ENCODE measurements around the gene EYS.
"Not testable (repeated sequence)": the region's sequence is repeated elsewhere in the genome, so short reads cannot be mapped to it uniquely, and the experiment has no call there.

EYS gene

DNA sequence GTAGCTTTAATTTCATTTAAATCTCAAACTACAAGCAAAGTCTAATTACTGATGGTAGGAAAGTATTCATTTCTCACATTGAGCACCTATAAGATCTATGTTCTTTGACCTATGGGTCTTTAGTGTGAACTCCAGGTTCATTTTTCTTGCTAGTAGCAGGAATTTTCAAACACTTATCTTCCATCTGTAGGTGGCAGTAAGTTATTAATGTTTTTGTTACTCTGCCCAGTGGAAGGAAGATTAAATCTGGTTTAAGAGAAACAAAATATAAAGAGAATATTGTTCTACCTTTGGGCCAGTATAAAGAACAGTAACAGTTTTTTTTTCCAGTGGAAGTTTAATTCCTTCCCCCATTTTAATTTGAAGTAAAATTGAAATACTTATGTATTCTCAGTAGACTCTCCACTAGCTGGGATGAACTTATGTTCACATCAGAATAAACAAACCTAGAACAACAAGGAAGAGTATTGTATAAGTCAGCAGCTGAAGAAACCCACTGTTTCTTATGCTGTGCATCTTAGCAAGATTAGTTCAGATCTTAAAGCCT is 1743.2 kb downstream of the EYS start:
- Histone ChIP-seq H3K9ac (ENCODE audit: low read length) (no peak overlapping the region), H3K27me3 (ENCODE audit: control insufficient read depth, insufficient read depth, low read length) (no peaks in the 10 kb centered on the region), H3K27ac (ENCODE audit: low read depth, low read length) (peak overlapping the region; percentile 66), H3K36me3 (ENCODE audit: control insufficient read depth, insufficient read depth, low read length) (no peaks in the 10 kb centered on the region), H3K4me3 (ENCODE audit: low read depth, low read length) (0 out of 2 replicates have a peak overlapping the region, but pooled peaks have one; percentile 22), H3K9me3 (ENCODE audit: control insufficient read depth, insufficient read depth, low read depth, low read length) (peaks cover 13% of the 10 kb centered on the region), H3K4me1 (ENCODE audit: control insufficient read depth, insufficient read depth, low read length) (peaks cover 20% of the 10 kb centered on the region)

GRCh38 chr6:63953336-63954021 is 1753.5 kb downstream of the EYS start:
- not testable (repeated sequence) for H3K9ac ChIP-seq (ENCODE audit: low read length); H3K4me3 ChIP-seq (ENCODE audit: low read depth, low read length); H3K27me3 ChIP-seq (ENCODE audit: control insufficient read depth, insufficient read depth, low read length); H3K4me1 ChIP-seq (ENCODE audit: control insufficient read depth, insufficient read depth, low read length); H3K36me3 ChIP-seq (ENCODE audit: control insufficient read depth, insufficient read depth, low read length); H3K27ac ChIP-seq (ENCODE audit: low read depth, low read length)
- H3K9me3 ChIP-seq (ENCODE audit: control insufficient read depth, insufficient read depth, low read depth, low read length), result peaks cover 23% of the 10 kb centered on the region; the same call in 1 of the 2 replicates

DNA sequence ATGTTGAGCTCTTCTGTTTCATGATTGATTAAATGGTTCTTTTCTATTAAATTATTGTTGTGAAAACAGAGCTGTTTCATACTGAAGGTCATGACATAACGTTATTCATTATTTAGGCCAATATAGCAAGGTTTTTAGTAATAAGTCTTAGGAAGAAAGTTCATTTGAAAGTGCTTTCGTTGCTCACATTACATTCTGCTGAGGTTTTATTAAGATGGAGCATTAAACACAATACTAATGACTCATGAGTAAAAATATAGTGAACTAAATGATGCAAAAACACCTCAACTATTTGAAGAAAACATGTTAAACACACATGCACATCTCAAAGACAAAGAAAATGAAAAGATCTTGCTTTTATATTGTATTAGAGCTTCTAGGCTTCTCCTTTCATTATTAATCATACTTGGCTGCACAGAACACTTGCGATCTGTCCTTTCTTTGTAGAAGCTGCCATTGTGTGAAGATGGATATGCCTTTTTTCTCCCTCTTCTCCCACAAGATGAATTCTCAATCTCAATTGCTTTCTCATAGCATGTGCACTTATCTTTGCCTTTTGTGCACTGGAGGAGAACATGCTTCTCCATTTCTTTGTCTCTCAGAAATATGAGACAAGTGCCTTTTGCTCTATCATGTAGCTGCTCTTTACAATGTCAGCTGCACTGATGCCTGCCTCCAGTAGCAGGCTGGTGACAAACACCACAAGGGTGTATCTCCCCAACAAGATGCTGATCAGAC is 1759.1 kb downstream of the EYS start:
- no peak overlapping the region for H3K4me3 ChIP-seq (ENCODE audit: low read depth, low read length)
- no peak overlapping the region for H3K9ac ChIP-seq (ENCODE audit: low read length)
- peaks cover 4% of the 10 kb centered on the region; the same call in 1 of the 2 replicates for H3K9me3 ChIP-seq (ENCODE audit: control insufficient read depth, insufficient read depth, low read depth, low read length)
- H3K27ac ChIP-seq (ENCODE audit: low read depth, low read length), result no peak overlapping the region
- H3K27me3 ChIP-seq (ENCODE audit: control insufficient read depth, insufficient read depth, low read length), result no peaks in the 10 kb centered on the region
- H3K36me3 ChIP-seq (ENCODE audit: control insufficient read depth, insufficient read depth, low read length), result no peaks in the 10 kb centered on the region
- peaks cover 10% of the 10 kb centered on the region; the same call in 1 of the 2 replicates for H3K4me1 ChIP-seq (ENCODE audit: control insufficient read depth, insufficient read depth, low read length)

- H3K27ac ChIP-seq (ENCODE audit: low read depth, low read length), result no peak overlapping the region
- no peaks in the 10 kb centered on the region for H3K27me3 ChIP-seq (ENCODE audit: control insufficient read depth, insufficient read depth, low read length)
These were observed 1761.0 kb downstream of the EYS start for GRCh38 chr6:63945987-63946386.

DNA sequence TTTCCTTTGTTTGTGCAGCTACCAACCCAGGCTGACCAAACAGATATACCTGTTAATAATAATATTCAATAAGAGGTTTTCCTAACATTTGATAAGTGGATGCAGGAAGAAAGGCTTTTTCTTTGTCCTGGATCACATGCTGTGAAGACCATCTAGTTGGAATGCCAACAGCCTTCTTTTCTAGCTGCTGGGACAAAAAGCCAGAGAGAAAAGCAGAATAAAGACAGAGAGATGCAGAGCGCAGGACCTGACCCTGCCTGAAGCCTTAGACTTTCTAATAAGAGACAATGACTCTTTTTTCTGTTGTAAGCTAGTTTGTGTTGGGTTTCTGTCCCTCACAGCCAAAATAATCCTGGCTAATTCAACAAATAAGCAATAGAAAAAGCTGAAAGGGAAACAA is 1763.2 kb downstream of the EYS start:
- Histone ChIP-seq H3K36me3 (ENCODE audit: control insufficient read depth, insufficient read depth, low read length) (no peaks in the 10 kb centered on the region), H3K9ac (ENCODE audit: low read length) (no peak overlapping the region), H3K27ac (ENCODE audit: low read depth, low read length) (no peak overlapping the region), H3K4me3 (ENCODE audit: low read depth, low read length) (no peak overlapping the region), H3K27me3 (ENCODE audit: control insufficient read depth, insufficient read depth, low read length) (no peaks in the 10 kb centered on the region), H3K9me3 (ENCODE audit: control insufficient read depth, insufficient read depth, low read depth, low read length) (no peaks in the 10 kb centered on the region; the same call in 1 of the 2 replicates), H3K4me1 (ENCODE audit: control insufficient read depth, insufficient read depth, low read length) (peaks cover 10% of the 10 kb centered on the region; the same call in 1 of the 2 replicates)

More at GRCh38 chr6:63945987-63946386, 1761.0 kb downstream of the EYS start:
- Histone ChIP-seq H3K4me3 (ENCODE audit: low read depth, low read length) (no peak overlapping the region), H3K36me3 (ENCODE audit: control insufficient read depth, insufficient read depth, low read length) (no peaks in the 10 kb centered on the region), H3K9me3 (ENCODE audit: control insufficient read depth, insufficient read depth, low read depth, low read length) (no peaks in the 10 kb centered on the region; the same call in 1 of the 2 replicates), H3K4me1 (ENCODE audit: control insufficient read depth, insufficient read depth, low read length) (peaks cover 10% of the 10 kb centered on the region; the same call in 1 of the 2 replicates), H3K9ac (ENCODE audit: low read length) (no peak overlapping the region)

GRCh38 chr6:63941747-63942470 is 1765.1 kb downstream of the EYS start:
- Histone ChIP-seq H3K9me3 (ENCODE audit: control insufficient read depth, insufficient read depth, low read depth, low read length) (no peaks in the 10 kb centered on the region; the same call in 1 of the 2 replicates), H3K36me3 (ENCODE audit: control insufficient read depth, insufficient read depth, low read length) (no peaks in the 10 kb centered on the region), H3K27me3 (ENCODE audit: control insufficient read depth, insufficient read depth, low read length) (no peaks in the 10 kb centered on the region), H3K4me1 (ENCODE audit: control insufficient read depth, insufficient read depth, low read length) (peaks cover 10% of the 10 kb centered on the region; the same call in 1 of the 2 replicates), H3K27ac (ENCODE audit: low read depth, low read length) (no peak overlapping the region), H3K4me3 (ENCODE audit: low read depth, low read length) (no peak overlapping the region), H3K9ac (ENCODE audit: low read length) (no peak overlapping the region)

DNA sequence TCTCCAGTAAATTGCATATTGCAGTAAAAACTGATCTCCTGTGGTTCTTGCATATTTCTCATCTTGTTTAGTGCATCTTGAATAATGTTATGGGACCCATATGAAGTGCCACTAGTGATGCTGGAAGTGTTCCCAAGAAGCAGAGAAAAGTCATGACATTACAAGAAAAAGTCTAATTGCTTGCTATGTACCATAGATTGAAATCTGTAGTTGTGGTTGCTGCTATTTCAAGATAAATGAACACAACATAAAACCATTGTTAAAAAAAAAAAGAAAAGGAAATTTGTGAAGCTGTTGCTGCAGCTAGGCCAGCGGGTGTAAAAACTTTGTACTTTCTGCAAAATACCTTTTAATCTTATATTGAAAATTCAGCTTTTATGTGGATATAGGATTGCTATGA is 1767.0 kb downstream of the EYS start:
- no peaks in the 10 kb centered on the region; the same call in 1 of the 2 replicates for H3K9me3 ChIP-seq (ENCODE audit: control insufficient read depth, insufficient read depth, low read depth, low read length)
- no peak overlapping the region for H3K4me3 ChIP-seq (ENCODE audit: low read depth, low read length)
- no peak overlapping the region for H3K9ac ChIP-seq (ENCODE audit: low read length)
- no peaks in the 10 kb centered on the region for H3K27me3 ChIP-seq (ENCODE audit: control insufficient read depth, insufficient read depth, low read length)
- peaks cover 10% of the 10 kb centered on the region; the same call in 1 of the 2 replicates for H3K4me1 ChIP-seq (ENCODE audit: control insufficient read depth, insufficient read depth, low read length)
- no peaks in the 10 kb centered on the region for H3K36me3 ChIP-seq (ENCODE audit: control insufficient read depth, insufficient read depth, low read length)
- no peak overlapping the region for H3K27ac ChIP-seq (ENCODE audit: low read depth, low read length)

DNA sequence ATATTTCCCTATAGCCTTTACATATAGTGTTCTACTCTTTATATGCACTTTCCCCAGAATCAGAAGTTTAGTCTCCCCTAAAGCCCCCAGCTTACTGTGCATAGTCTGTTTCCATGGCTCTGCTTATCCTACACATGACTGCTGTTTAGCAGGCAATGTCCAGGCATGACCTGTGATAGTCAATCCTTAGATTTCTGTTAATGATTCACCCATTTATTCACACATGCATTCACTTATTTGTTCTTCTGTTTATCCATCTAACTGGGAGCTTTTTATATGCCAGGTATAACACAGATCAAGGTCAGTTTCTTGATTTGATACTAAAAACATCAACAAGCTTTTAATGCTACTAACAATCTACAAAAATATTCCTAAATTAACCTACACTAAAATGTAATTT is 1770.6 kb downstream of the EYS start:
- no peaks in the 10 kb centered on the region for H3K4me1 ChIP-seq (ENCODE audit: control insufficient read depth, insufficient read depth, low read length)
- no peaks in the 10 kb centered on the region for H3K27me3 ChIP-seq (ENCODE audit: control insufficient read depth, insufficient read depth, low read length)
- no peaks in the 10 kb centered on the region for H3K9me3 ChIP-seq (ENCODE audit: control insufficient read depth, insufficient read depth, low read depth, low read length)
- H3K4me3 ChIP-seq (ENCODE audit: low read depth, low read length), result no peak overlapping the region
- no peaks in the 10 kb centered on the region for H3K36me3 ChIP-seq (ENCODE audit: control insufficient read depth, insufficient read depth, low read length)
- no peak overlapping the region for H3K27ac ChIP-seq (ENCODE audit: low read depth, low read length)
- no peak overlapping the region for H3K9ac ChIP-seq (ENCODE audit: low read length)

GRCh38 chr6:63935732-63936131 is 1771.3 kb downstream of the EYS start:
- H3K4me3 ChIP-seq (ENCODE audit: low read depth, low read length), result no peak overlapping the region
- H3K9me3 ChIP-seq (ENCODE audit: control insufficient read depth, insufficient read depth, low read depth, low read length), result no peaks in the 10 kb centered on the region
- no peaks in the 10 kb centered on the region for H3K27me3 ChIP-seq (ENCODE audit: control insufficient read depth, insufficient read depth, low read length)
- no peaks in the 10 kb centered on the region for H3K36me3 ChIP-seq (ENCODE audit: control insufficient read depth, insufficient read depth, low read length)
- H3K9ac ChIP-seq (ENCODE audit: low read length), result no peak overlapping the region
- H3K4me1 ChIP-seq (ENCODE audit: control insufficient read depth, insufficient read depth, low read length), result no peaks in the 10 kb centered on the region
- no peak overlapping the region for H3K27ac ChIP-seq (ENCODE audit: low read depth, low read length)

GRCh38 chr6:63933948-63934347 is 1773.1 kb downstream of the EYS start:
- H3K4me3 ChIP-seq (ENCODE audit: low read depth, low read length); H3K9ac ChIP-seq (ENCODE audit: low read length); H3K36me3 ChIP-seq (ENCODE audit: control insufficient read depth, insufficient read depth, low read length); H3K9me3 ChIP-seq (ENCODE audit: control insufficient read depth, insufficient read depth, low read depth, low read length); H3K4me1 ChIP-seq (ENCODE audit: control insufficient read depth, insufficient read depth, low read length); H3K27ac ChIP-seq (ENCODE audit: low read depth, low read length); H3K27me3 ChIP-seq (ENCODE audit: control insufficient read depth, insufficient read depth, low read length): not testable (repeated sequence)
